ENCODE measurements around the gene ILF2.
"Not testable (repeated sequence)": the region's sequence is repeated elsewhere in the genome, so short reads cannot be mapped to it uniquely, and the experiment has no call there.

ILF2 gene

DNA sequence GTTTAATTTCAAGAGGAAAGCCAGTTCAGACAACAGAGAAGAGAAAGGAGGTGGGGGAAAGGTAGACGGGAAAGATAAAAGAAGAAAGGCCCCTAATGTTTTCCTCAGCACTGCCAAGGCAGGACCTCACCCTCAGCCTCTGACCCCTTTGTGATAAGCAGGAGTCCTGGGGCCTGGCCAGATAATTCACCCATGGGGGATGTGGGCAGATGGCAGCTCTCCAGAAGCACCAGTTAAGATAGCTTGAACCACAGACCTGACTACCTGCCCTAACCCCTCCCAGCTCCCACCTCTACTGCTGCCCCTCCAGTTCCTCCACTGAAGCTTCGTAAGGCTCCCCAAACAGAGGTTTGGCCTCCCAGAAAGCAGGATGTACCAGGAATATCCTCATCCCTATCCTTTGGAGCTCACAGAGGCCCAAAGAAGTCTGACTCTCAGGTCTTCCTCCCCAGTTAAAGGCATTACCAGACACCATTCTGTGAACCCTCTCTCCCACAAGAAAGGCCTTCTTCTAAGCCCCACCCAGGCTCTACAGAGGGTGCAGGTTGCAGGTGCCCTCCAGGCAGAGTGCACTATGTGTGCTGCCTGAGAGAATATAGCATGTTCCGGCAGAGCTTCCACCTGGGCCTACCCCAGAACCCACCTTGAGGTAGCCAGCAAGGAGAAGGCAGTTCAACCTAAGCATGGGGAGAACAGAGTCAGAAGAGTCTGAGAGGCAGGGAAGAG, 21.5 kb downstream of the ILF2 start:
- DNase-seq (ENCODE audit: low spot score): no peak

DNA sequence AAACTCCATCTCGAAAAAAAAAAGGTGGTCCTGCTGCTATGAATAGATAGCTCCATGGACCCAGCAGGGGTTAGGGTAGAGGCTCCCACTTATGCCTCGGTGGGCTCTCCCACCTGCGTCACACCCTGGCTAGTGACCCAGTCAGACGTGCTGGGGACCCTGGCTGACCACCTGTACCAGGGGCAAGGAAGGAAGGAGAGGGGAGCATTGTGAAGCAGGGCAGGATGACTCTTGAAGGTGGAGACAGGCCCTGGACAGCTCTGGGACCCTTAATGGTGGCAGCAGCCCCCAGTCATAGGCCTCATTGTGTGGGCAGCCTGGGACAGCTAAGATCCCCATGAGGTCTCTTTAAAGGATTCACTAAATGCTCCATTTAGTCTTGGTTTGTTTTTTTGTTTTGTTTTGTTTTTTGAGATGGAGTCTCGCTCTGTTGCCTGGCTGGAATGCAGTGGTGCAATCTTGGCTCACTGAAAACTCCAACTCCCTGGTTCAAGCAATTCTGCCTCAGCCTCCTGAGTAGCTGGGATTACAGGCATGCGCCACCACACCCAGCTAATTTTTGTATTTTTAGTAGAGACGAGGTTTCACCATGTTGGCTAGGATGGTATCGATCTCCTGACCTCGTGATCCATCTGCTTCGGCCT, 22.7 kb downstream of the ILF2 start:
- DNase-seq (ENCODE audit: low spot score): peak; percentile 40

DNA sequence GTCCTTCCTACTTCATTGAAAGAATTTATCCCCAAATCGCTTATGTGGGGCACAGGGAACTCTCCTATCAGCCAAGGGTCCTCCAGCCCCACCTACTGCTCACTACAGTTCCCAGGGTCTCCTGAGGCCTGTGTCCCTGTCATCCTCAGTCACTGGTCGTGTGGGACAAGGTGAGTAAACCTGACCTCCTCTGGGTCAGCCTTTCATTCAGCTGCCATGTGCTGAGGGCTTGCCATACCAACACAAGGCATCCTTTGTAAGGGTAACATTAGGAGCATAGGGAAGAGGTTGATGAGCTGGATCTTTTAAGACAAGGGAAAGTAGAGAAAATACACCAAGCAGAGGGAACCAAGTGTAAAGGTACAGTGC, 23.5 kb downstream of the ILF2 start:
- DNase-seq (ENCODE audit: low spot score): peak; percentile 13

DNA sequence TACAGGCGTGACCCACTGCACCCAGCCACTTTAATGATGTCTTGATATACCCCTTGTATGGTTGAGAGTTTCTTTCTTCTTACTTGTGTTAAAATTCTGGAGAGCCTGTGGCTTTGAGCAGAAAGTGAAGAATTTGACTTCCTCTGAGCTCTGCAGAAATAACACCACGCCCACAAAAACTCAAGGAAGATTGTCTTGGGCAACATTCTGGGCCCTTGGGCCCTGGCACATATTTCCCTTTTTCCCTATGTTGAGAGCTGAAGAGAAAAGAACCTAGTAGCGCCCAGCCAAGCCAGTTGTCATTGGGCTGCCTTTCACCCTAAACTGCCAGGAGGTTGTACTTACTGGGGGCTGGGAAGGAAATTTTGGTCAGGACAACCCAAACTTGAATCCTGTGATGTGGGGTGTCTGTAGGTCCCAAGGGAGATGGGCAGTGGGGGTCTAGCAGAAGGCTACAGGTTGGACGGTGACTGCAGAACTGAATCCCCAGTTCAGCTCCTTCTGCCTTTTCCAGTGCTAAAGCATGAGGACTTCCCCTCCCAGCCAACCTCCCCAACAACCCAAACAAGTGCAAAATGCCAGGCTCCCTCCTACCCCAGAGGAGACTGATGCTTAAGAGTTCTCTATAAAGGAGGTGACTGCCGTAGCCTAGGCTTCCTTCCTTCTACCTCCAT, 24.0 kb downstream of the ILF2 start:
- no peak for DNase-seq (ENCODE audit: low spot score)

DNA sequence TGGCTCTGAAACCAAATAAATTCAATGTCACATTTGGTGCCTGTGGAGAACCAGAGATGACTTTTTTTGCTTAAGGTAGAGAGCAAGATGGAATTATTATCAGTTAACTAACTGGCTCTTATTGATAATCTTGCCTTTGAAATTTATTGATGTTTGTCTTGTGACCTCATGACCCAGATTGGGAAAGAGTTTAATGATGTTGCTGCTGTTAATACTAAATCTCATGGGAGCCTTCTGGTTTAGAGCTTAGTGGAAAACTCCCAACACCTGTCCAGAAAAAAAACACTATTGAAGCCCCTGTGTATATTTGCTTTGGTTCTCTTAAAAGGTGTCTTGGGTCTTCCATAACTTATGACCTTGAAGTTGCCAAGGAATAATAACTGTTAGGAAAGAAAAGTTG, 27.0 kb downstream of the ILF2 start:
- DNase-seq (ENCODE audit: low spot score): no peak

DNA sequence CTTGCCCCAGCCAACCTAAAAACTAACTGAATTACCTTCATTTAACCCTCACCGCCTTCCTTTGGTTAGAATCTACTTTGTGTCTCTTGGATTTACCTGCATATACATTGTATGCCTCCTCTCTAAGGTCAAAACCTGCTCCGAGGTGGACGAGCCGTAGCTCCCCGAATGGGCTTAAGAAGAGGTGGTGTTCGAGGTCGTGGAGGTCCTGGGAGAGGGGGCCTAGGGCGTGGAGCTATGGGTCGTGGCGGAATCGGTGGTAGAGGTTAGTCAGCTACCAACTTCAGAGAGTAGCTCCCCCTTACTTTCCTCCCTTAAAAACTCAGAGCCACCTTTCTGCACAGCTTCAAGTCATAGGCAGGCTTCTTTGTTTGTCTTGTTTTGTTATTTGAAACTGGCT, 27.7 kb downstream of the ILF2 start:
- no peak for DNase-seq (ENCODE audit: low spot score)

DNA sequence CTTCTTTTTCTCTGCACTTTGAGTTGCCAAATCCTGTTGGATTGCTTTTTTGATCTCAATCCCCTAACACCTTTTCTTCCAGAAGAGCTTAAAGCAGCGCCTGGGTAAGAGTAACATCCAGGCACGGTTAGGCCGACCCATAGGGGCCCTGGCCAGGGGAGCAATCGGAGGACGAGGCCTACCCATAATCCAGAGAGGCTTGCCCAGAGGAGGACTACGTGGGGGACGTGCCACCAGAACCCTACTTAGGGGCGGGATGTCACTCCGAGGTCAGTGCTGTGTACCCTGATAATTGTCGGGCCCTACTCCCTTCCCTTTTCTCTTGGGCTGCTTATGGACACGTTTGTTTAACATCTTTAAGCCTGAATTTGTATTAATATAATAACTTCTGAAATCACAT, 28.6 kb downstream of the ILF2 start:
- no peak for DNase-seq (ENCODE audit: low spot score)

DNA sequence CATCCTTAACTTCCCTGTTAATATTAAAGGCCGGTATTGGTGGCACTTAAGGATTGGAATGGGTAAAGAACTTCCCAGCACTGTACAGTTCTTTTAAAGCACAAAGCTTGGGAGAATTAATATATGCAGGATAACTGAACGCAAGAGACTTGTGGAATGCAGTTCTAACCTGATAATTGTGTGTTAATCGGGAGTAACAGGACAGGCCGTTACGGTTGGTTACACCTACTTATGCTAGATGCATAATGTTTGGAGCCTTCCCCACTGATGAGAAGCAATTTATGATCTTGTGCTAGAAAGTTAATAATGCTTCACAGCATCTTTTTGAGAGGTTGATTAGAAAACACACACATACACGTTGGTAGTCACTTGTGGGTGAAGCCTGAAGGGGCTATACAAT, 29.9 kb downstream of the ILF2 start:
- DNase-seq (ENCODE audit: low spot score): no peak

DNA sequence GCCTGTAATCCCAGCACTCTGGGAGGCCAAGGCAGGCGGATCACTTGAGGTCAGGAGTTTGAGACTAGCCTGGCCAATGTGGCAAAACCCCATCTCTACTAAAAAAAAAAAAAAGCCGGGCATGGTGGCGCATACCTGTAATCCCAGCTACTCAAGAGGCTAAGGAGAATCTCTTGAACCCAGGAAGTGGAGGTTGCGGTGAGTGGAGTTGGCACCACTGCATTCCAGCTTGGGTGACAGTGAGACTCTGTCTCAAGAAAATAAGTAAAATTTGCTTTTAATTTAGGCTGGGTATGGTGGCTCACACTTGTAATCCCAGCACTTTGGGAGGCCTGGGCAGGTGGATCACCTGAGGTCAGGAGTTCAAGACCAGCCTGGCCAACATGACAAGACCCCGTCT, 30.6 kb downstream of the ILF2 start:
- DNase-seq (ENCODE audit: low spot score): not testable (repeated sequence)

DNA sequence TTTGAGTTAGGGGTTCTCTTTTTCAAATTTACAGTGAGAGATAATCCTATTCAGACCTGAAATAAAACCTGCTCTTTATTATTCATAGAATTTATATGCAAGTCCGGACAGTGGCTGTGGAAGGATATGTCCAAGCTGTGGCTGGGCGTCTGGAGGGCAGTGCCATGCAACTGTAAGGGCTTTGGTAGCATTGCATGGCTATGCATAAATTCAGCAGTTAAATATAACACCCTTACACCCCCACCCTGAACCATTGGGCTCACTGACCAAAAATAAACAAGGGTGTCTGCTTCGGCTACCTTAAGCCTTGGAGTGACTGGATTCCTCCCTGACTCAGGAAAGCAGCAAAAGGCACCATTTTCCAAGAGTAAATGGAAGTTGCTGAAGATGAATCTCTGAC, 31.5 kb downstream of the ILF2 start:
- DNase-seq (ENCODE audit: low spot score): no peak

DNA sequence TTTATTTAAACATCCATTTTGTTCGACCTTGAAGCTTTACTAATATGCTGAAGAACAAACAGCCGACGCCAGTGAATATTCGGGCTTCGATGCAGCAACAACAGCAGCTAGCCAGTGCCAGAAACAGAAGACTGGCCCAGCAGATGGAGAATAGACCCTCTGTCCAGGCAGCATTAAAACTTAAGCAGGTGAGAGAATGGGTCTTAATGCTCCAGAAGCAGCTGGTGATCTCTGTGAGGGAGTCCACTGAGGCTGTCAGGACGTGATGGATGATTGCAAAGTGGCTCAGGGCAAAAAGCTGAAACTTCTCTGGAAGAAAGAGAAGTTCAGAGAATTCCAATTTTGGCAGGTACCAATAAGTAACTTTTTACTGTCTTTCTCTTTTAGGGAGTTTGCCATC, 32.5 kb downstream of the ILF2 start:
- no peak for DNase-seq (ENCODE audit: low spot score)

DNA sequence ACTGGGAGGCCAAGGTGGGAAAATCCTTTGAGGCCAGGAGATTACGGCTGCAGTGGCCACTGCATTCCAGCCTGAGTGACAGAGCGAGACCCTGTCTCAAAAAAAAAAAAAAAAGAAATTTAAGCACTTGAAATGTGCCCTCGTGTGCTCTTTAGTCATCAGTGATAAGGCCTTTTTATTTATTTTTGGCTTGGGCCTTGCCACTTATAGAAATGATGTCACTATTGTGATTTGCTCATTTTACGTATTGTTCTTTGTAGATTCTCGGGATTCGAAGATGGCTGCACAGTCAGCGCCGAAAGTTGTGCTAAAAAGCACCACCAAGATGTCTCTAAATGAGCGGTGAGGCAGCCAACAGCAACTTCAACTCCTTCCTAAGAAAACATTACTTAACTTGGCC, 34.5 kb downstream of the ILF2 start:
- DNase-seq (ENCODE audit: low spot score): no peak

DNA sequence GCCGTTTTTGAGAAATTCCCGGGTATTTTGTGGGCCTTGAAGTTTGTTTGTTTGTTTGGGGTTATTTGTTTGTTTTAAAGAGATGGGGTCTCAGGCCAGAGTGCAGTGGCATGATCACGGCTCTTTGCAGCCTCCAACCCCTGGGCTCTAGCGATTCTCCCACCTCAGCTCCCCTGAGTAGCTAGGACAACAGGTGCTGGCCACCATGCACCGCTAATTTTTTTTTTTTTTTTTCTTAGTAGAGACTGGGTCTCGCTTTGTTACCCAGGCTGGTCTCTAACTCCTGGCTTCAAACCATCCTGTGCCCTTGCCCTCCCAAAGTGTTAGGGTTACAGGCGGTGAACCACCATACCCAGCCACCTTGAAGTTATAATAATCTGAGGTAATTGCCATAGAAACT, 34.9 kb downstream of the ILF2 start:
- no peak for DNase-seq (ENCODE audit: low spot score)

DNA sequence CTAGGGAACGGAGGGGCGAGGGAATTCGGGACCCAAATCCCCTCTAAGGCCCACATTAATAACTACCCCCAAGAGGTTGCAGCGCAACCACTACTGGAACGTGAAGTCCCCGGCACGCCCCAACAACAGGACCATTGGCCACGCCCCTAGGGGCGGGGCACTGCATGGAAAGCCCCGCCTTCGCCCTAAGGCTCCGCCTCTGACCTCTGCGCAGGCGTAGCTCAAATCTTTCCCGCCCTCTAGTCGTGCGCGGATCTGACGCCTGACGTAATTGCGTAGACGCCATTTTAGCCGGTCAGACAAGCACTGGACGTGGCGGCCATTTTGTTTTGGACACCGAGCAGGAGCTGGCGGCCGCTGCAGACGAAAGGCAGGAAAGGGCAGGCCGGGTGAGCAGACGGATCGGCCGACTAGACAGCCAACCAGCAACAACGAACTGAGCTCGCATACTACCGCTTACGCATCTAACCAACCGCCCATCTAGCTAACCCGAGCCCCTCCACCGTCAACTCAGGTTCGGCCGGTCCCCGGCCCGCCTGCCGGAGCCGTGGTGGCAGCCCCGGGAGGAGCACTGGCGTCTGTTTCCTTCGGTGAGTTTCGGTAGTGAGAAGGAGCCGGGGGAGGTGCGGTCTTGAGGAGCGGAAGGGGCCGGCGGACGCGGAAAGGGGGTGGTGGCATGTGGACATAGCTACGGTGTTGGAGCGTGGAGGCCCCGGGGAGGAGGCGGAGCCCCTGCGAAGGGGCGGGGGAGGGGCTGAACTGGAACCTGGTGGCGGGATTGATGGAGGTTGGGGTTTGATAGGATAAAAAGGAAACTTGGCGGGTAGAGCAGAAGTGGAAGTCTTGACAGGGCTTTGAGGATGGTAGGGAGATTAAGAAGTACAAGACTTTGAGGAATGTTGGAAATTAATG, 36.8 kb downstream of the ILF2 start, which contains the start of gene CHTOP:
CHTOP (plus strand) TSS at position 313 of the 912 bp plus-strand sequence. CDS start 2,523 bp downstream, outside the sequence.
- peak; percentile 99 for DNase-seq (ENCODE audit: low spot score)

DNA sequence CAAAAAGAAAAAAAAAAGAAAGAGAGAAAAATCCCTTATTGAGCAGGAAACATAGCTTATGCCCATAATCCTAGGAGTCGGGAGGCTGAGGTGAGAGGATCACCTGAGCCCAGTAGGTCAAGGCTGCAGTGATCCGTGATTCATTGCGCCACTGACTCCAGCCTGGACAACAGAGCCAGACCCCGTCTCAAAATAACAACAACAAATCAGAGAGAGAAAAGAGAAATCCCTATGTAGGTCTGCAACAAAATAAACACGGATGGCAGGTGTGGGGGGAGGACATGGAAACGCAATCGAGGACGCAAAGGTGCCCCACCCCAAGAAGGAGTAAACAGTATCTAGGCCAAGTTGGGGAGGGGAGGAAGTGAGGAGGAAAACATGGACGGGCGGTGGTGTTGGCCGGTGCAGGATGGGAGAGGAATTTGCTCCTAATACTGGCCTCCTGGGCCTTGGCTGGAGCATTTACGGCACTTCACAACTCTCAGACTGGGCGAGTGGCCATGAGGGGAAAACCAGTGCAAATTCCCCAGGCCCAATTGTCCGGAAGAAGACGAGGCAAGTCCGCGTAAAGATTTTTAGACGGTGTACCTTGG, 37.5 kb downstream of the ILF2 start:
- DNase-seq (ENCODE audit: low spot score): no peak

DNA sequence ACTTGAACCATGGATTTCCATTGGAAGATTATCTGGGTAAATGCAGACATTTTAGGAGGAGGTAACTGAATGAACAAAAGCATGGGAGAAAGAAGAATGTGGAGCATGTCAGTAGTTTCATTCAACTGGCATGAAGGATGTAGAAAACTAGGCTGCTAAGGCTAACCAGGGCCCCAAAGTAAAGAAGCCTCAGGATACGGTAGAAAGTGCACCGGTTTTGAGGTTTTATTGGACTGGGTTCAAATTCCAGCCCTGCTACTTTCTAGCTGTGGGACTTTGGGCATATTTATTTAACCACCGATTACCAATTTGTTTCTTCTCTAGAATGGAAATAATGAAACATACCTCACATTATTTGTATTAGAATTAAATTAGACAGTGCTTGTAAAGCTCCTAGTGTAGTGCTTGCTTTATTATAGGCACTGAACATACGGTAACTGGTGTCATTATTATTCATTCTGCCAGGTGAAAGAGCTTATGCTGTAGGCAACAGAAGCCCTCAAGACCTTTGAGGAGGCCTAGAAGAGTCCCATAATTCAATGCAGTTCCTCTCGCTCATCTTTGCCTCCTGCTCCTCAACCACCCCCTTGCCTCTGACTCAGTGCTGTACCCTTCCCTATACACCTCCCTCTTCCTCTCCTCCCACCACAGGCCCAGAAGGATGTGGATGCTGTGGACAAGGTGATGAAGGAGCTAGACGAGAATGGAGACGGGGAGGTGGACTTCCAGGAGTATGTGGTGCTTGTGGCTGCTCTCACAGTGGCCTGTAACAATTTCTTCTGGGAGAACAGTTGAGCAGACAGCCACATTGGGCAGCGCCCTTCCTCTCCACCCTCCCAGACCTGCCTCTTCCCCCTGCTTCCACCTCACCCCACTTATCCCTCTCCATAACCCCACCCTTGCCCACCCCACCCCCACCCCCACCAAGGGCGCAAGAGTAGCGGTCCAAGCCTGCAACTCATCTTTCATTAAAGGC, 39.5 kb downstream of the ILF2 start:
- DNase-seq (ENCODE audit: low spot score): peak; percentile 18

DNA sequence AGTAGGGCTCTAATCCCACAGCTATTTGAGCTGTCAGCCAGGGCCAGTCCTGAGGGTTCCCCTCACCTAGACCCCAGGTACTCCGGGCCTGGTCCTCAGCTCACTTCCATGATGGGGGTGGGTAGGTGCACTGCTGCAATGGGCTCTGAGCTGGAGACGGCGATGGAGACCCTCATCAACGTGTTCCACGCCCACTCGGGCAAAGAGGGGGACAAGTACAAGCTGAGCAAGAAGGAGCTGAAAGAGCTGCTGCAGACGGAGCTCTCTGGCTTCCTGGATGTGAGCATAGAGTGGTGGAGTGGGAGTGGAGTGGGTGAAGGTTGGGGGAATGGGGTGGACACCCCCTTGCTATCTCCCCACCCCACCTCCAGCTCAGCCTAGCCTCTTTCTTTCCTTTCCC, 40.4 kb downstream of the ILF2 start:
- no peak for DNase-seq (ENCODE audit: low spot score)

DNA sequence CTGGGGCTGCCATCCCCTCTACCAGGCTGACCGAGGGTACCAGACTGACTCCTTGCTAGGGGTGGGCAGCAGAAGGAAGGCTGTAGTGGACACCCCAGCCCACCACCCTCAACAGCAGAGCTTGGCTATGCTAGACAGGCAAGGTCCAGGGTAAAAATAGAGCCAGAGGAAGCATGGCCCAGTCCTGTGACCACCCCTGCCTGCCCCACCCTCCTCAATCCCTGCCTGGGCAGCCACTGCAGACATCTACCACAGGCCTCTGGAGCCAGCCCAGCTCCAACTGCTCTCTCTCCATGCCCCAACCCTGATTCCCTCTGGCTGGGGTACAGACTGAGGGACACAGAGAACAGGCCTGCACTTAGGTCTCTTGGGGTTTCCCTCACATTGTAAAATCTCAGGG, 40.8 kb downstream of the ILF2 start:
- no peak for DNase-seq (ENCODE audit: low spot score)

DNA sequence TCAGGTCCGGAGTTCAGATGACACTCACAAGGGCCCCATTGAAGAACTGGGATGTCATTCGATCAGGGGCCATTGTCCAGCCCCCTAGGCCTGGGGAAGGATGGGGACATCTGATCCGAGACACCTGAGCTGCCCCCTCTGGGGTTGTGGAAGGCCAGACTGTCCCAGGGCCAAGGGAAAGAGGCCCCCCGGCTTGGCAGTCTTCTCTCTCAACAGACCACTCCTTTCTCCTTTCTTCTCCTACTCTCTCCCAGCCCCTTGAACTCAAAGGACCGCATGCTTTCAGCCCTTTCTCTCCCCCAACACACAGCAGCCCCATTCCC, 41.5 kb downstream of the ILF2 start:
- no peak for DNase-seq (ENCODE audit: low spot score)

DNA sequence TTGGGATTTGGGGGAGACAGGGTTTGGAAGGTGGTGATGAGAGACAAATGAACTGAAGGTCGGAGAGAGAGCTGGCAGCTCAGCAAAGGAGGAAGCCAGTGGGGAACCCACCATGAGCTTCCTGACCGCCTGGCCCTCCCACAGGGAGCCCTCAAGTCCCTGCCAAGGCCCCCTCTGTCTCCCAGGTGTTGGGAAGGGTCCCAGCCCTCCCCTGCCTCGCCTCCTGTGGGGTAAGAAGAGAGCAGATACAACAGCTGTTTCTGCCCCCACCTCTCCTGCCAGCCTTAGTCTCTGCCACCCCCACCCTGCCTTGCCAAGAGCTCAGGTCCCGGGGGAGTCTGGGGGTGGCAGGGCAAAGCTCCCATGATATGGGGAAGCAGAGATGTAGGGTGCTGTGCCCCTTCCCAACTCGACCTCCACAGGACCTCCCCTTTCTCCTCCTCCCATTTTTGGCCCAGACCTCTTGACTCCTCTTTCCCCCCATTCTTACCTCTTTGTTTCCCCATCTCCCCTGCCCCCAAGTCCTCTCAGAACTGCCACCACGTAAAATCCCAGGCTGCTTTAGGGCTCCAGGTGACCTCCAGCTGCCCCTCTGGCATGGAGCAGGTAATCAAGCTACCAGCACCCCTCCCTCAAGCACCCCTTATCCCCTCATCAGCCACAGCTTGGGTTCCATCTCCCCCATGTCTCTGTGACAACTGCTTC, 42.0 kb downstream of the ILF2 start:
- DNase-seq (ENCODE audit: low spot score): no peak

All from kidney tubule cell (primary cell).